HepG2 (cell line): ENCODE data around the gene TMEM129. TPM values are rescaled to one million over a fixed set of nuclear protein-coding genes. Genes with fewer than 3 reads are reported as not detected.

Experiments used
- ATF7 ChIP-seq, 2 experiments: fragments of 450-650 bp in 1 of 2; sonication (generic) in 1 of 2; formaldehyde crosslinking in 1 of 2; IDR thresholded peaks; 2 replicates each; pipeline versions ENCODE4 v1.4.0 to v1.6.1; 2016 to 2020; ENCODE audit warnings: antibody characterized with exemption in 1 of 2, mild to moderate bottlenecking in 1 of 2, missing genetic modification reagents in 1 of 2
- GATAD1 ChIP-seq: IDR thresholded peaks from 2 replicates; pipeline ENCODE4 v1.6.1; 2016; ENCODE audit warnings: missing genetic modification reagents, missing compliant biosample characterization
- HMGXB3 ChIP-seq: sonication (generic); formaldehyde crosslinking; IDR thresholded peaks from 2 replicates; pipeline ENCODE4 v1.4.0; 2020; ENCODE audit warnings: missing genetic modification reagents, borderline replicate concordance
- KAT7 ChIP-seq: IDR thresholded peaks from 2 replicates; pipeline ENCODE4 v1.6.1; 2018; ENCODE audit warnings: borderline replicate concordance, missing compliant biosample characterization
- LBX2 ChIP-seq: sonication (generic); formaldehyde crosslinking; IDR thresholded peaks from 2 replicates; pipeline ENCODE4 v1.5.0; 2020; ENCODE audit warnings: missing genetic modification reagents, mild to moderate bottlenecking, borderline replicate concordance
- RELA ChIP-seq: sonication (generic); formaldehyde crosslinking; IDR thresholded peaks from 2 replicates; pipeline ENCODE4 v1.4.0; 2020; ENCODE audit warnings: missing genetic modification reagents
- ZBTB40 ChIP-seq, 2 experiments: fragments of 450-650 bp in 1 of 2; sonication (generic) in 1 of 2; formaldehyde crosslinking in 1 of 2; IDR thresholded peaks; 2 replicates each; pipeline versions ENCODE4 v1.6.1 to v1.8.0; 2016 to 2022; ENCODE audit warnings: antibody characterized with exemption in 1 of 2, mild to moderate bottlenecking in 1 of 2, missing genetic modification reagents in 1 of 2
- ZNF180 ChIP-seq: sonication (generic); formaldehyde crosslinking; IDR thresholded peaks from 2 replicates; pipeline ENCODE4 v1.4.0; 2020; ENCODE audit warnings: low read depth, missing genetic modification reagents, borderline replicate concordance
- ZNF34 ChIP-seq: sonication (generic); formaldehyde crosslinking; IDR thresholded peaks from 2 replicates; pipeline ENCODE4 v1.4.0; 2020; ENCODE audit warnings: mild to moderate bottlenecking, missing genetic modification reagents, borderline replicate concordance
- ZNF589 ChIP-seq: sonication (generic); formaldehyde crosslinking; conservative IDR thresholded peaks from 2 replicates; pipeline ENCODE4 v1.8.0; 2022; ENCODE audit warnings: mild to moderate bottlenecking, moderate library complexity, missing genetic modification reagents
- ZNF780A ChIP-seq: sonication (generic); formaldehyde crosslinking; IDR thresholded peaks from 2 replicates; pipeline ENCODE4 v1.8.0; 2022; ENCODE audit warnings: mild to moderate bottlenecking, missing genetic modification reagents, moderate library complexity
- ZSCAN21 ChIP-seq: sonication (generic); formaldehyde crosslinking; IDR thresholded peaks from 2 replicates; pipeline ENCODE4 v1.8.0; 2022; ENCODE audit warnings: mild to moderate bottlenecking, missing genetic modification reagents, moderate library complexity, borderline replicate concordance
- polyA plus RNA-seq, 8 experiments: library from polyadenylated mRNA; depleted of rRNA in 3 of 8; stranded (reverse) in 7 of 8; unstranded in 1 of 8; fragments of >200 nt; fragmentation: Illumina TruSeq in 4 of 8; extraction: Trizol in 4 of 8; gene quantifications; 2 replicates each; pipeline versions ENCODE4 v1.2.1 to v1.2.3, GENCODE V29; 2011 to 2016; ENCODE audit warnings: low read depth in 4 of 8, missing spikeins in 1 of 8, mixed read lengths in 1 of 8; ENCODE audit not compliant: insufficient read depth in 1 of 8
- total RNA-seq, 5 experiments: library from RNA; depleted of rRNA; stranded (reverse); fragments of >200 nt; fragmentation: Illumina TruSeq; extraction: Trizol; gene quantifications; 2 replicates each; pipeline ENCODE4 v1.2.3, GENCODE V29; 2016; ENCODE audit warnings: low read depth in 1 of 5

Gene TMEM129
- total and polyA plus RNA-seq, 2 of the 13 experiments (the other 11 are each of a cell fraction or from before 2014, with no cell fraction given) = 19.0 to 25.8 TPM

GRCh38 chr4:1726146-1726934 lies 5.2 kb upstream of the TMEM129 start (continued):
- TF ChIP-seq LBX2 (no peak), ZSCAN21 (no peak; the same call in 1 of the 2 replicates), ZNF34 (CRISPR knock-in tag) (no peak), ZNF780A (CRISPR knock-in tag) (no peak), ZNF180 (no peak), ATF7 (IDR thresholded peaks at IDR 0.05) (no peak), ATF7 (CRISPR knock-in tag; IDR thresholded peaks at IDR 0.05) (no peak), RELA (no peak), HMGXB3 (CRISPR knock-in tag) (no peak), KAT7 (no peak), ZNF589 (no peak), GATAD1 (CRISPR knock-in tag) (no peak), ZBTB40 (IDR thresholded peaks at IDR 0.05) (no peak), ZBTB40 (CRISPR knock-in tag; IDR thresholded peaks at IDR 0.05) (no peak)
